ACHN (cell line): ENCODE results near the gene EZR.
"Not testable (repeated sequence)": the region's sequence is repeated elsewhere in the genome, so short reads cannot be mapped to it uniquely, and the experiment has no call there.

Experiments
- DNase-seq: peaks from one replicate; pipeline ENCODE4 v3.0.0-alpha.2; 2015
- in situ Hi-C: cut with HindIII; loops from 2 replicates; pipeline ENCODE4 v1.10.0; 2017; ENCODE audit warnings: low sequenced_read_pairs, low pct_ligation_motif_present, low pct_unique_long_range_greater_than_20kb

Gene EZR

GRCh38 chr6:158847012-158847529 lies 27.9 kb upstream of the EZR start:
- in situ Hi-C loops, result no loop called here
- no peak for DNase-seq

GRCh38 chr6:158843751-158844683 lies 24.8 kb upstream of the EZR start:
- in situ Hi-C loops, result no loop called here
- DNase-seq, result no peak

GRCh38 chr6:158841358-158841757 lies 22.2 kb upstream of the EZR start:
- in situ Hi-C loops, result no loop called here
- DNase-seq, result no peak

GRCh38 chr6:158840465-158840864 lies 21.3 kb upstream of the EZR start:
- in situ Hi-C loops, result no loop called here
- no peak for DNase-seq

GRCh38 chr6:158839796-158840195 lies 20.6 kb upstream of the EZR start:
- in situ Hi-C loops, result no loop called here
- DNase-seq, result no peak

GRCh38 chr6:158838790-158839189 lies 19.6 kb upstream of the EZR start:
- in situ Hi-C loops, DNase-seq: not testable (repeated sequence)

- no peak for DNase-seq
- in situ Hi-C loops, result no loop called here
Observed at GRCh38 chr6:158837684-158838625, 18.8 kb upstream of the EZR start.

GRCh38 chr6:158836625-158837311 lies 17.6 kb upstream of the EZR start:
- no peak for DNase-seq
- in situ Hi-C loops, result no loop called here

- no peak for DNase-seq
- in situ Hi-C loops, result no loop called here
Observed at GRCh38 chr6:158835616-158836221, 16.6 kb upstream of the EZR start.

GRCh38 chr6:158834675-158835385 lies 15.7 kb upstream of the EZR start:
- no peak for DNase-seq
- in situ Hi-C loops, result no loop called here

GRCh38 chr6:158832807-158833206 lies 13.6 kb upstream of the EZR start:
- DNase-seq, in situ Hi-C loops: not testable (repeated sequence)

GRCh38 chr6:158832026-158832425 lies 12.9 kb upstream of the EZR start:
- in situ Hi-C loops, result no loop called here

GRCh38 chr6:158831571-158831970 lies 12.4 kb upstream of the EZR start:
- in situ Hi-C loops, result no loop called here
- no peak for DNase-seq

More at GRCh38 chr6:158832026-158832425, 12.9 kb upstream of the EZR start:
- no peak for DNase-seq

GRCh38 chr6:158830736-158831135 lies 11.6 kb upstream of the EZR start:
- in situ Hi-C loops, result no loop called here
- no peak for DNase-seq

- DNase-seq, result no peak
Observed at GRCh38 chr6:158828807-158829206, 9.6 kb upstream of the EZR start.

GRCh38 chr6:158826819-158827501 lies 7.8 kb upstream of the EZR start:
- DNase-seq, result no peak
- in situ Hi-C loops, result no loop called here

More at GRCh38 chr6:158828807-158829206, 9.6 kb upstream of the EZR start:
- in situ Hi-C loops, result no loop called here

GRCh38 chr6:158825951-158826306 lies 6.8 kb upstream of the EZR start:
- in situ Hi-C loops, result no loop called here
- no peak for DNase-seq
